ENCODE results near the gene ASIC4.

Gene ASIC4

DNA sequence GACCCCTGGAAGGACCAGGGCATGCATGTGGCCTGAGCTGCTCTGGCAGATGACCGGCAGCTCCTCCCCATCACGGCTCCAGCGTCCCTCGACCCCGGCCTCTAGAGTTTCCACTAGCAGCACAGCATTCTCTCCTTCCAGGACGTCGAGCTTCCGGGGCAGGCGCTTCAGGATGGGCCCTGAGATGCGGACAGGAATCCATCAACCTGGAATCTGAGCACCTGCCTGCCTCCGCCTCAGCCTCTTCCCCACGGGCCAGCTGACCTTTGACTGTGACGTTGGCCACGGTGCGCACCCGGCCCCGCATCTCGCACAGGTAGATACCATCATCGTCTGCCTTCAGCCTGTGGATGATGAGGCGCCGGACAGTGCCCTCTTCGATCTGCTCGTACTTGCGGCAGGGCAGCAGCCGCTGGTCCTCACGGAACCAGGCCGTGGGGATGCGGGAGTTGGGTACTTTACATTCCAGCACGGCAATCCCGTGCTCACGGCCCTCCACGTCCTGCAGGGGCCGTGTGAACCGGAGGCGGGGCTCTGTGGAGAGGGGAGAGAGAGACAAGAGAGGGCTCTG lies 53.6 kb downstream of the ASIC4 start:
- no peak for DNase-seq (ENCODE audit: low spot score)

DNA sequence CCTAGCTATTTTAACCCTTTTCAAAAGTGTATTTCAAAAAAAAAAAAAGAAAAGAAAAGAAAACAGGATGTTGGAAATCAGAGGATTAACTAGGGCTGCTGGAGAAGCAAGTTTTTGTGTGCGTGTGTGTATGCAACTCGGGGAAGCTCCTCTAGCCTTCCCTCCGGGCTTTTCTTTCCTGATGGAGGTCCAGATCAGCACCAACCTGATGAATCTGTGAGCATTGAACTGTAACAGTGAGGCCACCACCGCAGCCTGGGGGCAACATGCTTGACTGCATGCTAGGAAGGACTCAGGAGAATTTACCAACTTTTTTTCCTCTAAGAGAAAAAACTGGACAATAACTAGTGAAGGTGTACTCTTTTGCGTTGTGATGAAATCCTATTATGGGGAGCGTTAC lies 54.8 kb downstream of the ASIC4 start:
- no peak for DNase-seq (ENCODE audit: low spot score)

DNA sequence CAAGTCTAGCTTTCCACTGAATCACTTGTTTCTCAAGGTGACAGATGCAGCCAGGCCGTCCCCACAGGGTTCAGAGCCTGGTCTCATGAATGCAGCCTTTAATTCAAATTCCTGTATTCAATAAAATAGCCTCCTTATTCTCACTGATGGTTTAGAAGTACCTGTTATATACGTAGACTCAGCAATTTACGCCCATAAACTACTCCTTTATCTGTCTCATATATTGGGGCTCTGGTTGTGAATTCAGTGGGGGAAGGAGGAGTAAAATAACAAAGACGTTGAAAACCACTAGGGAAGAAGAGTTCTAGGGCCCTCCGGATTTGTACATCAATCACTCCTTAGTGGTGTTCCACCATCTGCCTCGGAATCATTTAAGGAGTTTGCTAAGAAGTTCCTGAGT lies 55.4 kb downstream of the ASIC4 start:
- DNase-seq (ENCODE audit: low spot score), result no peak

DNA sequence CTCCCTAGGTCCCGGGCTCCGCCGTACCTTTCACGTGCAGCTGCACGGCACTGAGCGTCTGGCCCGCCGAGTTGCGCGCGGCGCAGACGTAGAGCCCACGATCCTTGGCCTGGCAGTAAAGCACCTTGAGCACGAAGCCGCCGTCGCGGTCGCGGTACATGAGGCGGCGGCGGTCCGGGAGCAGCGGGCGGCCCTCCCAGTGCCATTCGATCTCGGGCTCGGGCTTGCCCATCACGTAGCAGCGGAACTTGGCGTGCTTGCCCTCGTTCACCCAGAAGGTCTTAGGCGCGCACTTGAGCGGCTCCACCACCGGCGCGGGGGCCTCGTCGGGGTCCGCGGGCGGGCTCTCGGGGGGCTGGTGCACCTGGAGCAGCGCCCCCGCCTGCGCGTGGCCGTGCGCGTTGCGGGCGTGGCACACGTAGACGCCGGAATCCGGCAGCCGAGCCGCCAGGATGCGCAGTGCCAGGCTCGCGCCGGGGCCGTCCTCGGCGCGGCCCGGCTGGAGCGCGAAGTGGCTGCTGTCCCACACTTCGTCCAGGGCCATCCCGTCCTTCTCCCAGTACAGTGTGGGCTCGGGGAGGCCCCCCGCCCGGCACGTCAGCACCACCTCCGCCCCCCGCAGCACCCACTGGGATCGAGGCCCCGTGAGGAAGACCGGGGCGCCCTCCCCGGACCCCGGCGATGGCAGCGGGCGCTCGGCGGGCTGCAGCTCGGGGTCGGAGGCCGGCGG lies 56.1 kb downstream of the ASIC4 start:
- peak; percentile 24 for DNase-seq (ENCODE audit: low spot score)

DNA sequence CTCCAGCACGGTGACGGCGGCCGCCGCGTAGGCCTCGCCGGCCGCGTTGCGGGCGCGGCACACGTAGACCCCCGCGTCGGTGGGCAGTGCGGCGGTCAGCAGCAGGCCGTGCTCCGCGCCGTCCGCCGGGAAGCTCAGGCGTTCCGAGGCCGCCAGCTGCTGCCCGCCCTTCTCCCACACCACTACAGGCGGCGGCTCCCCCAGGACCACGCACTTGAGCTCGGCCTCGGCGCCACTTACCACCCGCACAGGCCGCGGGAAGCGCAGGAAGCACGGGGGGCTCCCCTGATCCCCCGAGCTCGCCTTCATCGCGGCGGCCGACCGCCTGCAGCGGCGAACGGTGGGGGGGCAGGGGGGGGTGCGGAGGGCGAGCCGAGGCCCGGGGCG lies 56.6 kb downstream of the ASIC4 start:
- no peak for DNase-seq (ENCODE audit: low spot score)

DNA sequence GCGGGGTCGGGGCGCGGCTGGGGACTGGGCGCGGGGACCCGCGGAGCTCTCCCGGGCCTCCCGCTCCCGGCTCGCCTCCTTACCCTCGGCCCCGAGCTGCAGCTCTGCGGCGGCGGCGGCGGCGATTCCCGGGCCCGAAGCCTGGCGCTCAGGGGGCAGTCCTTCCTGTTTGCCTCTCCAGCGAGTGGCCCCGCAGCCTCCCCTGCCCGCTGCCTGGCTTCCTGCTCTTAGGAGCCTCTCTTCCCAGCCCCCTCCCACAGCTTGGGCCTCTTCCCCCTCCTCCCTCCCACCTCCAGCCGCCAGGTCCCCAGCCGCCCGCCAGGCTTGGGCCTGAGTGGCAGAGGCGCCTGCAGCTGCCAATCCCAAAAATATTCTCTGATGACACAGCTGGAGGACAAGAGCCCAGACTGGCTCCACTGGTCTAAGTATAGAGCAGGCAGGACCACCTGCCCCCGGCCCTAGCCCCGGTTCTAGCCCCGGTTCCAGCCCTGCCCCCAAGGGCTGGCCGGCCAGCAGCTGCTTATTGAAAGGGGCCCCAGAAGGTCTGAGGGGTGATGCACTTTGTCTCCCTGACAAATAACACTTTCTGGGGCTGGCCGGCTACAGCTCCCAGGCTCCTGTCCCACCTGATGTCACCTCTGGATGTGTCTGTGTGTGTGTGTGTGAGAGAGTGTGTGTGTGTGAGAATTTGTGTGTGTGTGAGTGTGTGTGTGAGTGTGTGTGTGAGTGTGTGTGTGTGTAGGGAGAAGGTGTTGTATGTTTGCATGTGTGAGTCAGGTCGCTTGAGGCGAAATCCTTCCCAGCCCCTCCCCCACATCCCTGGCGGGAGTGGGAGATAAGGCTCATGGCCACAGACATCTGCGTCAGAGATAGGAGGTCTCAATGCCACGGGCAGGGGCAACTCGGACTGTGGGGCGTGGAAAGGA lies 57.3 kb downstream of the ASIC4 start, which contains the start of gene OBSL1:
OBSL1 (minus strand) TSS at position 229 of the 926 bp plus-strand sequence. CDS start 307 bp downstream, outside the sequence.
- DNase-seq (ENCODE audit: low spot score), result peak; percentile 75

DNA sequence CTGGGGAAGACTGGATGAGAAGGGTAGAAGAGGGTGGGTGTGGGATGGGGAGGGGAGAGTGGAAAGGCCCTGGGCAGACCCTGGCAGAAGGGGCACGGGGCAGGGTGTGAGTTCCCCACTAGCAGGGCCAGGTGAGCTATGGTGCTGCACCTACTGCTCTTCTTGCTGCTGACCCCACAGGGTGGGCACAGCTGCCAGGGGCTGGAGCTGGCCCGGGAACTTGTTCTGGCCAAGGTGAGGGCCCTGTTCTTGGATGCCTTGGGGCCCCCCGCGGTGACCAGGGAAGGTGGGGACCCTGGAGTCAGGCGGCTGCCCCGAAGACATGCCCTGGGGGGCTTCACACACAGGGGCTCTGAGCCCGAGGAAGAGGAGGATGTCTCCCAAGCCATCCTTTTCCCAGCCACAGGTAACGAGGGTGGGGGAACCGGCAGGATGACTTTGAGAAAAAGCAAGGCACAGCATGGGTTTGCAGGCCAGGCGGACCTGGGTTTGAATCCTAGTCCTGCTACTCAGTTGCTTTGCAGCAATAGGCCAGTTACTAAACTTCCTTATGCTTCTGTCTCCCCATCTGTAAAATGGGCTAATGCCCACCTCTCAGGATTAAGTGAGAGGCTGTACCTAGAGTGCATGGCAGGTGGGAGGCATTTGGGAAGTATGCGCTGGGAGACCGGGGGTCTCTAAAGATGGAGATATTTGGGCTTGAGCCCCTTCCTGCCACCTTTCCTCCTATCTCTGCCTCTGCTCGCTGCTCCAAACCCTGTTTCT lies 58.1 kb downstream of the ASIC4 start, which contains the start of gene INHA:
INHA (plus strand) TSS at position 74 of the 765 bp plus-strand sequence; CDS start at position 139, 65 bp downstream.
- no peak for DNase-seq (ENCODE audit: low spot score)

DNA sequence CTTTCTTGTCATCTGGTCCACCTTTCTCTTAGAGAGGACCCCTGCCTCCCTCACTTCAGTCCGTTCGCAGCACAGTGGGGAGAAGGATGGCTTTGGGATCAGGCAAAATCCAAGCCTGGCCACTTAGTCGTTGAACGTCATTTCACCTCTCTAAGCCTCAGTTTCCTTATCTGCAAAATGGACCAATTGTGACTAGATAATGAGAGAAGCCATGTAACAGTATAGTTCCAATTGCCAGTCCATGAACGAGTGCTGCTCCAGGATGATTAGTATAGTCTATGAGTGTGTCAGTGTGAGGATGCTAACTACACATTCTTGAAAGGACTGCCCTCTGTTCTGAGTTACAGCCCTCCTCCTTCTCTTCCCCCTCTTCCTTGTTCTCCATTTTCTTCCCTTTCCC lies 58.9 kb downstream of the ASIC4 start:
- no peak for DNase-seq (ENCODE audit: low spot score)

DNA sequence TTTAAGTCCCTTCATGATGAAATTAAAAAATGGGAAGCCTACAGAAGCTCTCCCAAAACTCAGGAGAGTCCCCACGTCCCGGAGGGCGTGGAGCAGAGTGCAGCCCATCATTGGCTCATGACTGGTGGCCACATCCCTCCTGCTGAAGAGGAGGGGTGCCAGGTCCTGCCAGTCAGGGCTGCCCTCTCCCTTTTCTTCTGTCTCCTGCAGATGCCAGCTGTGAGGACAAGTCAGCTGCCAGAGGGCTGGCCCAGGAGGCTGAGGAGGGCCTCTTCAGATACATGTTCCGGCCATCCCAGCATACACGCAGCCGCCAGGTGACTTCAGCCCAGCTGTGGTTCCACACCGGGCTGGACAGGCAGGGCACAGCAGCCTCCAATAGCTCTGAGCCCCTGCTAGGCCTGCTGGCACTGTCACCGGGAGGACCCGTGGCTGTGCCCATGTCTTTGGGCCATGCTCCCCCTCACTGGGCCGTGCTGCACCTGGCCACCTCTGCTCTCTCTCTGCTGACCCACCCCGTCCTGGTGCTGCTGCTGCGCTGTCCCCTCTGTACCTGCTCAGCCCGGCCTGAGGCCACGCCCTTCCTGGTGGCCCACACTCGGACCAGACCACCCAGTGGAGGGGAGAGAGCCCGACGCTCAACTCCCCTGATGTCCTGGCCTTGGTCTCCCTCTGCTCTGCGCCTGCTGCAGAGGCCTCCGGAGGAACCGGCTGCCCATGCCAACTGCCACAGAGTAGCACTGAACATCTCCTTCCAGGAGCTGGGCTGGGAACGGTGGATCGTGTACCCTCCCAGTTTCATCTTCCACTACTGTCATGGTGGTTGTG lies 60.4 kb downstream of the ASIC4 start:
- no peak for DNase-seq (ENCODE audit: low spot score)

DNA sequence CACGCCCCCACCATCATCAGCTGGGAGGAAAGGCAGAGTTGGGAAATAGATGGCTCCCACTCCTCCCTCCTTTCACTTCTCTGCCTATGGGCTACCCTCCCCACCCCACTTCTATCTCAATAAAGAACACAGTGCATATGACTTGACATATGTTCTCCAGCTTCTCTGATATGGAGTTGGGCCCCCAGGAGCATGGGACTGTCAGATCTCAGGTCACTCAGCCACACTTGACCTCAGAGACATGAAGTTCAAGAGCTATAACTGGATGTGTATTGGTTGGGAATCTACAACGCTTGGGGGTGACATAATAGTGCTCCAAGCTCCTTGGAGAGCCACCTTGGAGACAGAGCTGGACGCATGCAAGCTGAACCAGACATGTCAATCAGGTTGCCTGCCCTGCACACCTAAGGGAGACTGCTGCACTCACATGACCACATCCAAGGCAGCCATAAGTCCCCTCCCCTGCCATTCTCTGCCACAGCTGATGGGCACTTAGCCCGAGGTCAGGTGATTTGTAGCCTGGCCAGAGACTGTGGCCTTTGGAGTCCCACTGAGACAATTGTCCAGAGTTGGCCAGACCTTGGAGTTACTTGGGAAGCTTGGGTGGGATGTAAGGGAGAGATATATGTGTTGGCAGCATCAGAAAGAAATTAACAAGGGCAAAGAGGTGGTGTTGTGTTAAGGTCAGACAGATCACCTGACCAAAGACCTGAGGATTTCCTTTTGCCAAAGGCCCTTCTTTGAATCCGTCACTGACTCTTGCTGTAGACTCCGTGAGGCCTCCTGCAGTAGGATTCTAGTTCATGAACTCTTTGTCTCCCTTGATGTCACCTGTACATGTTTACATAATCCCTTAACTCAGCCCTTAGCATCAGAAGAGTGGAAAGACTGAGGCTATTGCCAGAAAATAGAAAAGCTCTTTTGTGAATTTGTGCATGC lies 61.6 kb downstream of the ASIC4 start:
- DNase-seq (ENCODE audit: low spot score), result no peak

DNA sequence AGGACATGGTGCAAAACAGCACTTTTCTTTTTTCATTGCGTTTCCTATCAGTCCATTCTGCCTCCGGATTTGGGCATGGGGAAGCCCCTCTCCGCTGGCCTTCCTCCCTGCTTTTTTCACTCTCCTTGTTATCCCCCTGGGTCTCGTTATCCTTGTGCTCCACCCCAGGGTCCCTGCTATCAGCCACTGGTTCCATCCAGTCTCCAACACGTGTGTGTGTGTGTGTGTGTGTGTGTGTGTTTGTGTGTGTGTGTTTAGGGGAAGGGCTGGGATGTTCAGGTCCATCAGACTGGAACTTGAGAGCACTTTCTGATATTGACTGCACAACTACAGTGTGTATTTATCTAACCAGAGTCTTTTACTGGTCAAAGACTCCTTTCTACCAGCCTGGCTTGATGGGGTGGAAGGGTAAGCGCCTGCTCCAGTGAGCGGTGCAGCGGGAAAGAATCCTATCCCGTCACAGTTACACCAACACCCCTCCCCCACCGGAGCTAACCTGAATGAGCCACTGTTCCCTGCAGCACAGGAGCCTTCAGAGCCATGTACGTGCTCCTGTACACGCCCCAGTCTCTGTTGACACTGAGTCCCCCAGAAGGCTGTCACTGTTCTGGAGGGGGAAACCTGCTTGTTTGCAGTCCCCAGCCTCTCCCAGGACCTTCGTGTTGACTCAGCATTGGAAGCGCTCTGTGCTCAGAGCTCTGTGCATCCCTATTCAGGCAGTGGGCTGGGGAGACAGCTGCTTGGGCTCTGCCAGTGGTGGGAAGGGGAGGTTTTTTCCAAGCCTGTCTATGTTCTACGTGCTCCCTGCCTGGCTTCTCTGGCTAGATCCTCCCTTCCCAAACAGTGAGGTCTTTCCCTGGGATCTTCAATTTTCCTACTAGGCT lies 62.5 kb downstream of the ASIC4 start:
- peak; percentile 81 for DNase-seq (ENCODE audit: low spot score)

DNA sequence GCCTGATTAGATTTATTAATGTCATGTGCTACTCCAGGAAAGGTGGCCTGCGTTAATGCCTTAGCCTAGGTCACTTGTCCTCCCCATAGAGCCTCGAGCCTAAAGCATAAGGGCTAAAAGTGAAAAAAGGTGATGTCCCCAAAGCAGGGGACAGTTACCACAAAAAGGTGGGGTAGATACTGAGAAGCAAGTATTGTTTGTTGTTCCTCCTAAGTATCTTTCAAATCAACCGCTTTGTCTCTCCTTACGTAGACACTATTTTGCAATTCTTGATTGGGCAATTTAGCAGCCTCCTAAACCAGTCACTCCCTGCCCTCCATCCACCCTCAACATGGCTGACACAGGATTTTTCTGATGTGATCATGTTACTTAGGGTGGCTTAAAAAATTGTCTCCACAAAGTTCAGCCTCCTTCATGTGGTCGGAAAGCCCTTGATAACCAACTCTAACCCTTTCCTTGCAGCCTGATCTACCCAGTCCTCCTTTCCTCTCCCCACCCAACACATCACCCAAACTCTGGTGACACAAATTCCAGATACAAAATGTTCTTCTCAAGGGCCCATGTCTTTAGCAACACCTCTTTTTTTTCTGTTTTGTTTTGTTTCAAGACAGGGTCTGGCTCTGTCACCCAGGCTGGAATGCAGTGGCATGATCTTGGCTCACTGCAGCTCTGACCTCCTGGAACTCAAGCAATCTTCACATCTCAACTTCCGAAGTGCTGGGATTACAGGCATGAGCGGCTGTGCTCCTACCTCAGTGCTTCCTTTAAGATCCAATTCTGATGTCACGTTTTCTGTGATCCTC lies 64.7 kb downstream of the ASIC4 start:
- no peak for DNase-seq (ENCODE audit: low spot score)

DNA sequence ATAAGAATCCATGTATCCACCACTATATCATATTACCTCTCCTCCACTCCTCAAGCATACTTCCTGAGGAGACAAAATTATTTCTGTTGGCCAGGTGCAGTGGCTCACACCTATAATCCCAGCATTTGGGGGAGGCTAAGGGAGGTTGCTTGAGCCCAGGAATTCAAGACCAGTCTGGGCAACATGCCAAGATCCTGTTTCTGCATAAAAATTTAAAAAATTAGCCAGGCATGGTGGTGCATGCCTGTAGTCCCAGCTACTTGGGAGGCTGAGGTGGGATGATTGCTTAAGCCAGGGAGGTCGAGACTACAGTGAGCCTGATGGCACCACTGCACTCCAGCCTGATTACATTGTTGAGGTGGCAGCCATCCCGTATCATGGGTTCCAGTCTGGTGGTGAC lies 67.1 kb downstream of the ASIC4 start:
- DNase-seq (ENCODE audit: low spot score), result no peak

Data from SW480 (cell line).